GM23338 (cell line): ENCODE measurements around the gene POSTN. TPM values are rescaled to one million over a fixed set of nuclear protein-coding genes. Genes with fewer than 3 reads are reported as not detected.

Experiments used
- ATAC-seq: fragments of 200-7000 bp; cut with Tn5 transposase; 3 replicates; pipeline ENCODE4 v1.9.1; 2020
- DNase-seq: peaks from one replicate; pipeline ENCODE4 v3.0.0-alpha.2; 2015; ENCODE audit warnings: low spot score
- H2AFZ ChIP-seq: fragments of 200-600 bp; sonication (generic); 2 replicates; pipeline ENCODE4 v1.8.0; 2016; ENCODE audit warnings: antibody characterized with exemption, mild to moderate bottlenecking, moderate library complexity
- H3F3A ChIP-seq: fragments of 200-600 bp; sonication (generic); replicated peaks from 2 replicates; pipeline ENCODE4 v1.8.0; 2017; ENCODE audit warnings: antibody characterized with exemption, mixed run types, low read depth
- H3K27ac ChIP-seq: fragments of 200-600 bp; sonication (generic); 2 replicates; pipeline ENCODE4 v1.6.1; 2016; ENCODE audit warnings: low read depth
- H3K27me3 ChIP-seq: fragments of 200-600 bp; sonication (generic); 2 replicates; pipeline ENCODE4 v1.8.0; 2016; ENCODE audit warnings: mild to moderate bottlenecking, mixed run types, moderate library complexity; ENCODE audit not compliant: insufficient read depth
- H3K36me3 ChIP-seq: fragments of 200-600 bp; sonication (generic); 2 replicates; pipeline ENCODE4 v1.8.0; 2016; ENCODE audit warnings: mild to moderate bottlenecking; ENCODE audit not compliant: insufficient read depth
- H3K4me1 ChIP-seq: fragments of 200-600 bp; sonication (generic); 2 replicates; pipeline ENCODE4 v1.8.0; 2016; ENCODE audit warnings: mild to moderate bottlenecking, moderate library complexity; ENCODE audit not compliant: insufficient read depth
- H3K4me2 ChIP-seq: fragments of 200-600 bp; sonication (generic); 2 replicates; pipeline ENCODE4 v1.7.1; 2017; ENCODE audit warnings: mixed run types
- H3K4me3 ChIP-seq: fragments of 200-600 bp; sonication (generic); 2 replicates; pipeline ENCODE4 v1.6.1; 2016; ENCODE audit warnings: mixed run types
- H3K79me2 ChIP-seq: fragments of 200-600 bp; sonication (generic); replicated peaks from 2 replicates; pipeline ENCODE4 v1.8.0; 2017; ENCODE audit warnings: mild to moderate bottlenecking; ENCODE audit not compliant: insufficient read depth
- H3K9me2 ChIP-seq: fragments of 200-600 bp; sonication (generic); 2 replicates; pipeline ENCODE4 v1.8.0; 2017; ENCODE audit not compliant: insufficient read depth
- H4K20me1 ChIP-seq: fragments of 200-600 bp; sonication (generic); replicated peaks from 2 replicates; pipeline ENCODE4 v1.8.0; 2017; ENCODE audit warnings: mild to moderate bottlenecking; ENCODE audit not compliant: insufficient read depth
- H3K27ac Mint-ChIP-seq: 2 replicates; pipeline ENCODE4 v1.8.0; 2020; ENCODE audit warnings: inconsistent platforms, mild to moderate bottlenecking, moderate library complexity, mixed read lengths
- H3K27me3 Mint-ChIP-seq: 3 replicates; pipeline ENCODE4 v1.8.0; 2022; ENCODE audit warnings: low read depth, mild to moderate bottlenecking, moderate library complexity, mixed read lengths, inconsistent platforms; ENCODE audit not compliant: insufficient read depth, poor library complexity
- H3K36me3 Mint-ChIP-seq: 3 replicates; pipeline ENCODE4 v1.8.0; 2021; ENCODE audit warnings: low read depth, mild to moderate bottlenecking, inconsistent platforms, moderate library complexity, mixed read lengths
- H3K4me1 Mint-ChIP-seq: 3 replicates; pipeline ENCODE4 v1.8.0; 2020; ENCODE audit warnings: mild to moderate bottlenecking, inconsistent platforms, mixed read lengths
- H3K4me3 Mint-ChIP-seq: 3 replicates; pipeline ENCODE4 v1.8.0; 2021; ENCODE audit warnings: moderate library complexity, mild to moderate bottlenecking, inconsistent platforms, mixed read lengths
- H3K9me3 Mint-ChIP-seq: 3 replicates; pipeline ENCODE4 v1.8.0; 2020; ENCODE audit warnings: moderate library complexity, mild to moderate bottlenecking, inconsistent platforms, mixed read lengths
- CREB1 ChIP-seq: fragments of 250-450 bp; sonication (Bioruptor Pico); IDR thresholded peaks from 2 replicates; pipeline ENCODE4 v1.5.0; 2020; ENCODE audit warnings: low read depth, mild to moderate bottlenecking, moderate library complexity
- EZH2 ChIP-seq: fragments of 200-600 bp; sonication (generic); IDR thresholded peaks from one replicate; pipeline ENCODE4 v1.8.0; 2017; ENCODE audit warnings: antibody characterized with exemption, mild to moderate bottlenecking, low read depth; ENCODE audit not compliant: unreplicated experiment
- EZH2phosphoT487 ChIP-seq: fragments of 200-600 bp; sonication (generic); IDR thresholded peaks from one replicate; pipeline ENCODE4 v1.8.1; 2018; ENCODE audit warnings: antibody characterized with exemption; ENCODE audit not compliant: unreplicated experiment
- JUNB ChIP-seq: IDR thresholded peaks from one replicate; pipeline ENCODE4 v1.6.1; 2016; ENCODE audit warnings: antibody characterized with exemption; ENCODE audit not compliant: unreplicated experiment
- NANOG ChIP-seq: IDR thresholded peaks from 2 replicates; pipeline ENCODE4 v1.6.1; 2016; ENCODE audit warnings: antibody characterized with exemption, borderline replicate concordance
- POLR2AphosphoS5 ChIP-seq: IDR thresholded peaks from 2 replicates; pipeline ENCODE4 v1.6.1; 2016; ENCODE audit warnings: antibody characterized with exemption, low read depth
- STAT1 ChIP-seq: IDR thresholded peaks from one replicate; pipeline ENCODE4 v1.6.1; 2016; ENCODE audit warnings: antibody characterized with exemption; ENCODE audit not compliant: unreplicated experiment
- ZNF331 ChIP-seq: fragments of 250-450 bp; sonication (Bioruptor Pico); IDR thresholded peaks from 2 replicates; pipeline ENCODE4 v1.5.0; 2020; ENCODE audit warnings: low read depth, mild to moderate bottlenecking, moderate library complexity
- polyA plus RNA-seq: library from polyadenylated mRNA; unstranded; fragments of >200 nt; fragmentation: Nextera tagmentation; extraction: Ambion mirVana; gene quantifications from 2 replicates; pipeline ENCODE4 v1.2.1, GENCODE V29; 2016
- total RNA-seq: library from RNA; depleted of rRNA; stranded (reverse); fragments of >200 nt; shearing (Covaris generic); gene quantifications from 2 replicates; pipeline ENCODE4 v1.2.3, GENCODE V29; 2014
- TF ChIP-seq, protein P1 (sequence below), 2 experiments: fragments of 200-600 bp in 1 of 2; sonication (generic) in 1 of 2; conservative IDR thresholded peaks; 2 replicates each; pipeline versions ENCODE4 v1.5.1 to v1.6.1; 2016 to 2017; ENCODE audit warnings: antibody characterized with exemption in 2 of 2, low read depth in 2 of 2, mild to moderate bottlenecking in 2 of 2, moderate library complexity in 1 of 2
- TF ChIP-seq, protein P2 (sequence below): fragments of 250-450 bp; sonication (Bioruptor Pico); IDR thresholded peaks from 2 replicates; pipeline ENCODE4 v1.5.0; 2020; ENCODE audit warnings: mild to moderate bottlenecking, moderate library complexity
- TF ChIP-seq, protein P3 (sequence below): IDR thresholded peaks from 2 replicates; pipeline ENCODE4 v1.6.1; 2016; ENCODE audit warnings: antibody characterized with exemption

The POSTN gene
- total and polyA plus RNA-seq, 2 experiments from 2014 or later, result 0.21 to 0.31 TPM

DNA sequence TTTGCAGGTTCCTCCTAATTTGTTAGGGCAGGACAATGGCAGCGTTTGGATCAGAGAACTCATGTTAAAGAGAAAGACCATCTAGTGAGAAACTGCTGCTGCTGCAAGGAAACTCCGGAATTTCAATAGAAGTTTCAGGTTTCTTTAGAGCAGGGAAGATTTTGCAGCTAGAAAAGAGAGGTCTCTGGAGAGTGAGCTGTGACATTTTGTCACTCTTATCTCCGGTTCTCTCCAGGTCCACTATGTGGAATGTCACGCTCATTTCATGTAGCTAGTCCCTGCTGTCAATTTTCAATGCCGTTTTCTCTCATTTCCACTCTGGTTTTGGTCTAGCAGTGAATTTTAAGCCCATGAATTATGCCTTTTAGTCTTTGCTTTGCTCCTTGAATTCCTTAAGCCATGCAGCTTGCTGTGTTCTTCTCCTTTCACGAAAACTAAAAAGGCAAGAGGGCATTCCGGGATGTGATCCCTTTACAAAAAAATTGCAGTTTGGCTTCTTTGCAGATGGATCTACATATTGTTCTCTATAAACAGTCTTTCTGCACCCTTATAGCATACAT, 46.7 kb upstream of the POSTN start:
- peaks cover 17% of the 10 kb centered on the region for H3K4me1 Mint-ChIP-seq
- ATAC-seq (peak; percentile 38; the same call in 1 of the 3 replicates), DNase-seq (peak; percentile 37)
- Histone ChIP-seq H3K27me3 (no peaks in the 10 kb centered on the region), H3F3A (no peaks in the 10 kb centered on the region), H3K9me2 (peaks cover 6% of the 10 kb centered on the region; the same call in 1 of the 2 replicates), H3K36me3 (no peaks in the 10 kb centered on the region), H3K4me2 (peak overlapping the region; percentile 53; the same call in 1 of the 2 replicates), H3K27ac (0 out of 2 replicates have a peak overlapping the region, but pooled peaks have one; percentile 40), H3K4me1 (peaks cover 15% of the 10 kb centered on the region), H3K79me2 (no peaks in the 10 kb centered on the region), H2AFZ (peak overlapping the region; percentile 56; the same call in 1 of the 2 replicates), H3K4me3 (no peak overlapping the region), H4K20me1 (no peaks in the 10 kb centered on the region)
- no peaks in the 10 kb centered on the region for H3K36me3 Mint-ChIP-seq
- TF ChIP-seq ZNF331 (CRISPR knock-in tag) (no peak), STAT1 (no peak), NANOG (no peak), EZH2phosphoT487 (no peak), EZH2 (no peak), JUNB (no peak), POLR2AphosphoS5 (no peak)
- TF ChIP-seq, protein P1, sequence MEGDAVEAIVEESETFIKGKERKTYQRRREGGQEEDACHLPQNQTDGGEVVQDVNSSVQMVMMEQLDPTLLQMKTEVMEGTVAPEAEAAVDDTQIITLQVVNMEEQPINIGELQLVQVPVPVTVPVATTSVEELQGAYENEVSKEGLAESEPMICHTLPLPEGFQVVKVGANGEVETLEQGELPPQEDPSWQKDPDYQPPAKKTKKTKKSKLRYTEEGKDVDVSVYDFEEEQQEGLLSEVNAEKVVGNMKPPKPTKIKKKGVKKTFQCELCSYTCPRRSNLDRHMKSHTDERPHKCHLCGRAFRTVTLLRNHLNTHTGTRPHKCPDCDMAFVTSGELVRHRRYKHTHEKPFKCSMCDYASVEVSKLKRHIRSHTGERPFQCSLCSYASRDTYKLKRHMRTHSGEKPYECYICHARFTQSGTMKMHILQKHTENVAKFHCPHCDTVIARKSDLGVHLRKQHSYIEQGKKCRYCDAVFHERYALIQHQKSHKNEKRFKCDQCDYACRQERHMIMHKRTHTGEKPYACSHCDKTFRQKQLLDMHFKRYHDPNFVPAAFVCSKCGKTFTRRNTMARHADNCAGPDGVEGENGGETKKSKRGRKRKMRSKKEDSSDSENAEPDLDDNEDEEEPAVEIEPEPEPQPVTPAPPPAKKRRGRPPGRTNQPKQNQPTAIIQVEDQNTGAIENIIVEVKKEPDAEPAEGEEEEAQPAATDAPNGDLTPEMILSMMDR (conservative IDR thresholded peaks at IDR 0.05; ENCODE audit: low read depth in 2 of 2), result no peak
- H3K4me3 Mint-ChIP-seq, result no peak overlapping the region
- peak overlapping the region; percentile 57; the same call in 1 of the 2 replicates for H3K27ac Mint-ChIP-seq
- no peaks in the 10 kb centered on the region; the same call in 2 of the 3 replicates for H3K9me3 Mint-ChIP-seq
- peaks cover 3% of the 10 kb centered on the region for H3K27me3 Mint-ChIP-seq

DNA sequence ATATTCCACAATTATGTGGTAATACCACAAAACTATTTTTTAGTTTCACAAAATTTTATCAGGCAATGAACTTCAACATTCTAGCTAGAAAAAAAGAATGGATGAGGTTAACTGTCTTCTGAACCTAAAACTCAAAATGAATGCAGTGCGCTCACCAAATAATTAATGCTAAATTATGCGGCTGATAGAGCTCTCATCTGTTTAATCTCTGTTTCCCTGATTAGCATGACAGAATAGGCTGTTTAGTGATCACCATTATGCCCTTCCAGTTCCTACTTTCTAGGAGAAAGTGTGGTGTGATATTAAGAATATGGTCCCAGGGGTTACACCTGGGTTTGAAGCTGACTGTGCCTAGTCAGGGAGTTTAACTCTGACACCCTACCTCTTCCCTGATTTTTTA, 42.8 kb upstream of the POSTN start:
- Mint-ChIP-seq H3K4me1 (peaks cover 9% of the 10 kb centered on the region), H3K27ac (no peak overlapping the region), H3K27me3 (peaks cover 3% of the 10 kb centered on the region), H3K36me3 (no peaks in the 10 kb centered on the region), H3K9me3 (no peaks in the 10 kb centered on the region; the same call in 2 of the 3 replicates), H3K4me3 (no peak overlapping the region)
- Histone ChIP-seq H3K79me2 (no peaks in the 10 kb centered on the region), H3K4me2 (no peak overlapping the region), H2AFZ (no peak overlapping the region), H3K9me2 (peaks cover 6% of the 10 kb centered on the region; the same call in 1 of the 2 replicates), H3K27me3 (no peaks in the 10 kb centered on the region), H3K4me3 (no peak overlapping the region), H3F3A (no peaks in the 10 kb centered on the region), H3K4me1 (peaks cover 9% of the 10 kb centered on the region), H4K20me1 (no peaks in the 10 kb centered on the region), H3K36me3 (no peaks in the 10 kb centered on the region), H3K27ac (no peak overlapping the region)
- DNase-seq (no peak), ATAC-seq (no peak)
- no peak for TF ChIP-seq NANOG
- TF ChIP-seq, protein P2, sequence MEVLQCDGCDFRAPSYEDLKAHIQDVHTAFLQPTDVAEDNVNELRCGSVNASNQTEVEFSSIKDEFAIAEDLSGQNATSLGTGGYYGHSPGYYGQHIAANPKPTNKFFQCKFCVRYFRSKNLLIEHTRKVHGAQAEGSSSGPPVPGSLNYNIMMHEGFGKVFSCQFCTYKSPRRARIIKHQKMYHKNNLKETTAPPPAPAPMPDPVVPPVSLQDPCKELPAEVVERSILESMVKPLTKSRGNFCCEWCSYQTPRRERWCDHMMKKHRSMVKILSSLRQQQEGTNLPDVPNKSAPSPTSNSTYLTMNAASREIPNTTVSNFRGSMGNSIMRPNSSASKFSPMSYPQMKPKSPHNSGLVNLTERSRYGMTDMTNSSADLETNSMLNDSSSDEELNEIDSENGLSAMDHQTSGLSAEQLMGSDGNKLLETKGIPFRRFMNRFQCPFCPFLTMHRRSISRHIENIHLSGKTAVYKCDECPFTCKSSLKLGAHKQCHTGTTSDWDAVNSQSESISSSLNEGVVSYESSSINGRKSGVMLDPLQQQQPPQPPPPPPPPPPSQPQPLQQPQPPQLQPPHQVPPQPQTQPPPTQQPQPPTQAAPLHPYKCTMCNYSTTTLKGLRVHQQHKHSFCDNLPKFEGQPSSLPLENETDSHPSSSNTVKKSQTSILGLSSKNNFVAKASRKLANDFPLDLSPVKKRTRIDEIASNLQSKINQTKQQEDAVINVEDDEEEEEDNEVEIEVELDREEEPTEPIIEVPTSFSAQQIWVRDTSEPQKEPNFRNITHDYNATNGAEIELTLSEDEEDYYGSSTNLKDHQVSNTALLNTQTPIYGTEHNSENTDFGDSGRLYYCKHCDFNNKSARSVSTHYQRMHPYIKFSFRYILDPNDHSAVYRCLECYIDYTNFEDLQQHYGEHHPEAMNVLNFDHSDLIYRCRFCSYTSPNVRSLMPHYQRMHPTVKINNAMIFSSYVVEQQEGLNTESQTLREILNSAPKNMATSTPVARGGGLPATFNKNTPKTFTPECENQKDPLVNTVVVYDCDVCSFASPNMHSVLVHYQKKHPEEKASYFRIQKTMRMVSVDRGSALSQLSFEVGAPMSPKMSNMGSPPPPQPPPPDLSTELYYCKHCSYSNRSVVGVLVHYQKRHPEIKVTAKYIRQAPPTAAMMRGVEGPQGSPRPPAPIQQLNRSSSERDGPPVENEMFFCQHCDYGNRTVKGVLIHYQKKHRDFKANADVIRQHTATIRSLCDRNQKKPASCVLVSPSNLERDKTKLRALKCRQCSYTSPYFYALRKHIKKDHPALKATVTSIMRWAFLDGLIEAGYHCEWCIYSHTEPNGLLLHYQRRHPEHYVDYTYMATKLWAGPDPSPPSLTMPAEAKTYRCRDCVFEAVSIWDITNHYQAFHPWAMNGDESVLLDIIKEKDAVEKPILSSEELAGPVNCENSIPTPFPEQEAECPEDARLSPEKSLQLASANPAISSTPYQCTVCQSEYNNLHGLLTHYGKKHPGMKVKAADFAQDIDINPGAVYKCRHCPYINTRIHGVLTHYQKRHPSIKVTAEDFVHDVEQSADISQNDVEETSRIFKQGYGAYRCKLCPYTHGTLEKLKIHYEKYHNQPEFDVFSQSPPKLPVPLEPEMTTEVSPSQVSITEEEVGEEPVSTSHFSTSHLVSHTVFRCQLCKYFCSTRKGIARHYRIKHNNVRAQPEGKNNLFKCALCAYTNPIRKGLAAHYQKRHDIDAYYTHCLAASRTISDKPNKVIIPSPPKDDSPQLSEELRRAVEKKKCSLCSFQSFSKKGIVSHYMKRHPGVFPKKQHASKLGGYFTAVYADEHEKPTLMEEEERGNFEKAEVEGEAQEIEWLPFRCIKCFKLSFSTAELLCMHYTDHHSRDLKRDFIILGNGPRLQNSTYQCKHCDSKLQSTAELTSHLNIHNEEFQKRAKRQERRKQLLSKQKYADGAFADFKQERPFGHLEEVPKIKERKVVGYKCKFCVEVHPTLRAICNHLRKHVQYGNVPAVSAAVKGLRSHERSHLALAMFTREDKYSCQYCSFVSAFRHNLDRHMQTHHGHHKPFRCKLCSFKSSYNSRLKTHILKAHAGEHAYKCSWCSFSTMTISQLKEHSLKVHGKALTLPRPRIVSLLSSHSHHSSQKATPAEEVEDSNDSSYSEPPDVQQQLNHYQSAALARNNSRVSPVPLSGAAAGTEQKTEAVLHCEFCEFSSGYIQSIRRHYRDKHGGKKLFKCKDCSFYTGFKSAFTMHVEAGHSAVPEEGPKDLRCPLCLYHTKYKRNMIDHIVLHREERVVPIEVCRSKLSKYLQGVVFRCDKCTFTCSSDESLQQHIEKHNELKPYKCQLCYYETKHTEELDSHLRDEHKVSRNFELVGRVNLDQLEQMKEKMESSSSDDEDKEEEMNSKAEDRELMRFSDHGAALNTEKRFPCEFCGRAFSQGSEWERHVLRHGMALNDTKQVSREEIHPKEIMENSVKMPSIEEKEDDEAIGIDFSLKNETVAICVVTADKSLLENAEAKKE (CRISPR knock-in tag), result no peak
- TF ChIP-seq EZH2, result no peak
- TF ChIP-seq CREB1 (CRISPR knock-in tag), result no peak
- TF ChIP-seq JUNB, result no peak
- TF ChIP-seq POLR2AphosphoS5, result no peak
- TF ChIP-seq STAT1, result no peak
- TF ChIP-seq, protein P3, sequence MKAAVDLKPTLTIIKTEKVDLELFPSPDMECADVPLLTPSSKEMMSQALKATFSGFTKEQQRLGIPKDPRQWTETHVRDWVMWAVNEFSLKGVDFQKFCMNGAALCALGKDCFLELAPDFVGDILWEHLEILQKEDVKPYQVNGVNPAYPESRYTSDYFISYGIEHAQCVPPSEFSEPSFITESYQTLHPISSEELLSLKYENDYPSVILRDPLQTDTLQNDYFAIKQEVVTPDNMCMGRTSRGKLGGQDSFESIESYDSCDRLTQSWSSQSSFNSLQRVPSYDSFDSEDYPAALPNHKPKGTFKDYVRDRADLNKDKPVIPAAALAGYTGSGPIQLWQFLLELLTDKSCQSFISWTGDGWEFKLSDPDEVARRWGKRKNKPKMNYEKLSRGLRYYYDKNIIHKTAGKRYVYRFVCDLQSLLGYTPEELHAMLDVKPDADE, result no peak
